HG03159 (cell line): ENCODE measurements around the gene HDHD5.
"Not testable (repeated sequence)": the region's sequence is repeated elsewhere in the genome, so short reads cannot be mapped to it uniquely, and the experiment has no call there.

Experiments used
- ATAC-seq: cut with Tn5 transposase; IDR thresholded peaks from one replicate; pipeline ENCODE4 v1.9.1; 2021; ENCODE audit warnings: mild to moderate bottlenecking, moderate library complexity; ENCODE audit not compliant: unreplicated experiment

The HDHD5 gene

GRCh38 chr22:17157714-17158113 lies 1.4 kb downstream of the HDHD5 start:
- no peak for ATAC-seq

- no peak for ATAC-seq
Measured at GRCh38 chr22:17155941-17156340, 3.1 kb downstream of the HDHD5 start.

GRCh38 chr22:17152971-17153370 lies 6.1 kb downstream of the HDHD5 start:
- ATAC-seq: no peak

- no peak for ATAC-seq
Measured at GRCh38 chr22:17152340-17152739, 6.7 kb downstream of the HDHD5 start.

- ATAC-seq: no peak
Measured at GRCh38 chr22:17149076-17149815, 9.8 kb downstream of the HDHD5 start.

GRCh38 chr22:17147458-17147857 lies 11.6 kb downstream of the HDHD5 start:
- not testable (repeated sequence) for ATAC-seq

GRCh38 chr22:17145021-17145680 lies 13.9 kb downstream of the HDHD5 start:
- ATAC-seq: no peak

- ATAC-seq: no peak
Measured at GRCh38 chr22:17143826-17144225, 15.3 kb downstream of the HDHD5 start.

- ATAC-seq: no peak
Measured at GRCh38 chr22:17143101-17143500, 16.0 kb downstream of the HDHD5 start.

- ATAC-seq: no peak
Measured at GRCh38 chr22:17140826-17141766, 18.0 kb downstream of the HDHD5 start.

- ATAC-seq: no peak
Measured at GRCh38 chr22:17140022-17140421, 19.1 kb downstream of the HDHD5 start.

GRCh38 chr22:17138513-17138912 lies 20.6 kb downstream of the HDHD5 start:
- no peak for ATAC-seq

GRCh38 chr22:17137861-17138425 lies 21.1 kb downstream of the HDHD5 start:
- ATAC-seq: no peak

- no peak for ATAC-seq
Measured at GRCh38 chr22:17137170-17137569, 21.9 kb downstream of the HDHD5 start.

GRCh38 chr22:17135153-17135760 lies 23.8 kb downstream of the HDHD5 start:
- no peak for ATAC-seq

- no peak for ATAC-seq
Measured at GRCh38 chr22:17133137-17133536, 25.9 kb downstream of the HDHD5 start.

- no peak for ATAC-seq
Measured at GRCh38 chr22:17132112-17132511, 27.0 kb downstream of the HDHD5 start.

GRCh38 chr22:17131686-17132085 lies 27.4 kb downstream of the HDHD5 start:
- ATAC-seq: no peak

GRCh38 chr22:17130199-17130598 lies 28.9 kb downstream of the HDHD5 start:
- no peak for ATAC-seq
